ES-I3 (cell line): Measurements from ENCODE around the gene TMEM223.
"Not testable (repeated sequence)": the region's sequence is repeated elsewhere in the genome, so short reads cannot be mapped to it uniquely, and the experiment has no call there.

Experiments used
- H3K36me3 ChIP-seq: 2 replicates; pipeline ENCODE4 v1.6.1; 2013; ENCODE audit warnings: mild to moderate bottlenecking, low read length, control low read depth, moderate library complexity; ENCODE audit not compliant: insufficient read depth
- H3K4me1 ChIP-seq: 2 replicates; pipeline ENCODE4 v1.6.1; 2013; ENCODE audit warnings: mild to moderate bottlenecking, control low read depth, low read length; ENCODE audit not compliant: insufficient read depth
- H3K9ac ChIP-seq: 2 replicates; pipeline ENCODE4 v1.6.1; 2013; ENCODE audit warnings: low read depth, mild to moderate bottlenecking, low read length, moderate library complexity
- H3K9me3 ChIP-seq: 2 replicates; pipeline ENCODE4 v1.6.1; 2013; ENCODE audit warnings: mild to moderate bottlenecking, low read length, moderate library complexity; ENCODE audit not compliant: control insufficient read depth, insufficient read depth

TMEM223 gene

DNA sequence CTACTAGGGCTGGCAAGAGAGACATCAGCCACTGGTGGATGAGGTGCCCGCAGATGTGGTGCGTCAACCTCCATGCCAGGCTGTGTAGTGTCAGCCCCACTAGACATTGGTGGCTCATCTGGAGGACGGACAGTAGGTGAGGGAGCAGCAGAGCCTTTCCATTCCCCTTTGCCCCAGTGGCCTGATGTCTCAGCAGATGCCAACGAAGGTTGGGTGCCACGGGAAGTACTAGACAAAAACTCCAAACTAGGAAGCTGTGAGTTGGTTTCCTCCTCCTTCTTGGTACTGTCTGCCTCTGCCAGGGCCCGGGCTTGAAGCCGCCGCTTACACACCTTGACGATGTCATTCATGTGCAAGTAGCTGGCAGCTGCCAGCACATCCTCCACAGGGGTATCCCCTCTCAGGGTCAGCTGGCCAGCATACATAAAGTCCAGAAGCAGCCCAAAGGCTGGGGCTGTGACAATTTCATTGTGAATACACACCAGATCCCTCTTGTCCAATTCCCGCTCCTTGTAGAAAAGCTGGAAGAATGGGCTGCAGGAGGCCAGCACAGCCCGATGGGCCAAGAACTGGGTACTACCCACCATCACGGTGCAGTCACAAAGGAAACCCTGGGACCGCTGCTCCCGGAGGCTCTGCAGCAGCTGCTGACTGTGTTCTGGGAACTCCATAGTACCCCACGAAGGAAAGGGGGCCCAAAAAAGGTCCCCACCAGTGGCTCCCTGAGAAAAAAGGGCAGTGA, 38.6 kb downstream of the TMEM223 start:
- Histone ChIP-seq H3K9me3 (no peaks in the 10 kb centered on the region), H3K36me3 (peaks cover 16% of the 10 kb centered on the region), H3K9ac (peak overlapping the region; percentile 74; the same call in 1 of the 2 replicates), H3K4me1 (no peaks in the 10 kb centered on the region; the same call in none of the 2 replicates)

DNA sequence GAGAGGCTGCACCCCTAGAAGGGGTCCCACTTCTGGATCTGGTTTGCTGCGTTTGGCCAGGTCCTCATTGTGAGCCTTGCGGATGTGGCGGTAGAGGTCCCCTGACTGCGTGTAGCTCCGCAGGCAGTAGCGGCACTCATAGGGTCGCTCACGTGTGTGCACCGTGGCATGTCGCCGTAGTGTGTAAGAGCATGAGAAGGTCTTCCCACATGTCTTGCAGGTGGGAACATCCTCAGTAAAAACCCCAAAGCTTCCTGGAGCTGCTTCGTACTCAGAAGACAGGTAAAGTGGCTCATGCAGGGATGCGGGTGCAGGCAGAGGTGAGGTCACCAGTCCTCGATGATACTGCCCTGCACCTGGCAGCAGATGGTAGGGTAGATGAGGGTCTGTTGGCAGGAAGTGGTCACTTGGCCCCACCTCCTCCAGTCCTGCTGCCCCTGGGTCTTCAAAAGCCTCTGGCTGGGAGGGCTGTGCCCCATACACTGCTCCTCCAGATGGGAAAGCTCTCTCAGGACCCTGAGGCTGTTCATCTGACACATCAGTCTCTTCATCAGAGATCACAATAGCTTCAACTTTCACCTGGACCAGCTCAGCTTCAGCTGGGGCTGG, 39.5 kb downstream of the TMEM223 start:
- H3K36me3 ChIP-seq, result peaks cover 16% of the 10 kb centered on the region
- no peaks in the 10 kb centered on the region for H3K9me3 ChIP-seq
- no peaks in the 10 kb centered on the region; the same call in none of the 2 replicates for H3K4me1 ChIP-seq
- H3K9ac ChIP-seq, result no peak overlapping the region

DNA sequence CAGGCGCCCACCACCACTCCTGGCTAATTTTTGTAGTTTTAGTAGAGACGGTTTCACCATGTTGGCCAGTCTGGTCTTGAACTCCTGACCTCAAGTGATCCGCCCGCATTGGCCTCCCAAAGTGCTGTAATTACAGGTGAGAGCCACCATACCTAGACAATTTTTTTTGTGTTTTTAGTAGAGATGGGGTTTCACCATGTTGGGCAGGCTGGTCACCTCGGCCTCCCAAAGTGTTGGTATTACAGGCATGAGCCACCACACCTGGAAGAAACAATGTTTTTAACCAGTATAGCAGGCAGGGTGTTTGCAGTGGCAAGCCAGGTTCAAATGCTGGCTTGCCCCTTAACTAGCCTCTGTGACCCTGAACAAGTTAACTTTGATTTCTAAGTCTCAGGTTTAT, 41.9 kb downstream of the TMEM223 start:
- H3K9me3 ChIP-seq, H3K9ac ChIP-seq, H3K4me1 ChIP-seq: not testable (repeated sequence)

DNA sequence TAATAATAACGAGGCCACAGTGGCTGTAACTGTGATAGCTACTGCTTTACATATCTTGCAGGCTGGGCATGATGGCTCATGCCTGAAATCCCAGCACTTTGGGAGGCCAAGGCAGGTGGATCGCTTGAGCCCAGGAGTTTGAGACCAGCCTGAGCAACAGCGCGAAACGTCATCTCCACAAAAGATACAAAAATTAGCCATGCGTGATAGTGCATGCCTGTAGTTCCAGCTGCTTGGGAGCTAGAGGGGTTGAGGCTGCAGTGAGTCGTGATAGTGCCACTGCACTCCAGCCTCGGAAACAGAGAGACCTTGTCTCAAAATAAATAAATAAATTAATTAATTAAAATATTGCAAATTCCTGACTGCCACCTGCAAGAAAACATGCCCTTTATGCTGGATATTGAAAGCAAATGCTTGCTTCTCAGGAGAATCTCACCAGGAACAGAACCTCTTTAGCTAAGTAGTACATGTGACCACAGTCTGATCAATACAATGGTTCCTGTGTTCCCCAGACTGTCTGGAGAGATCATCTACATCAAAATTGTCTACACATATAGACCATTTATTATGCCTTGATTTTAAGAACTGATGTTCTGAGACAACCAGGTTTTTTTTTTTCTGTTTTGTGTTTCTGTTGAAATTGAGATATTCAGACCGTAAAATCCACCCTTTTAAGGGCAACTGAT, 44.2 kb downstream of the TMEM223 start:
- peaks cover 10% of the 10 kb centered on the region for H3K36me3 ChIP-seq
- no peak overlapping the region; the same call in 1 of the 2 replicates for H3K9ac ChIP-seq
- no peaks in the 10 kb centered on the region for H3K9me3 ChIP-seq
- H3K4me1 ChIP-seq, result no peaks in the 10 kb centered on the region

More for the DNA sequence above, 41.9 kb downstream of the TMEM223 start:
- H3K36me3 ChIP-seq, result peaks cover 16% of the 10 kb centered on the region
